Heart right ventricle (tissue), 16 donors: ENCODE measurements around the gene GRWD1. TPM values are rescaled to one million over a fixed set of nuclear protein-coding genes. Genes with fewer than 3 reads are reported as not detected.

Source experiments
- ATAC-seq, 8 donors: fragments of 200-7000 bp; cut with Tn5 transposase; one replicate each; pipeline ENCODE4 v1.9.1; 2020; ENCODE audit warnings: mild to moderate bottlenecking in 8 of 8, moderate library complexity in 8 of 8, moderate number of reproducible peaks in 1 of 8
- DNase-seq, 2 donors: peaks; one replicate each; pipeline ENCODE4 v3.0.0-alpha.2; 2020
- H3K27ac ChIP-seq, 10 donors: fragments of 200-600 bp; sonication (generic) in 2 of 10; one replicate each; pipeline versions ENCODE4 v1.5.0 to v1.8.0; 2020 to 2022; ENCODE audit warnings: mild to moderate bottlenecking in 3 of 10
- H3K27me3 ChIP-seq, 7 donors: fragments of 200-600 bp; one replicate each; pipeline ENCODE4 v1.8.0; 2021 to 2022; ENCODE audit warnings: mild to moderate bottlenecking in 2 of 7
- H3K36me3 ChIP-seq, 9 donors: fragments of 200-600 bp; sonication (generic) in 1 of 9; one replicate each; pipeline versions ENCODE4 v1.5.0 to v1.8.0; 2020 to 2022; ENCODE audit warnings: mild to moderate bottlenecking in 2 of 9
- H3K4me1 ChIP-seq, 9 donors: fragments of 200-600 bp; sonication (generic) in 1 of 9; one replicate each; pipeline versions ENCODE4 v1.5.0 to v1.8.0; 2020 to 2022; ENCODE audit warnings: mild to moderate bottlenecking in 4 of 9
- H3K4me3 ChIP-seq, 10 donors: fragments of 200-600 bp; sonication (generic) in 2 of 10; one replicate each; pipeline versions ENCODE4 v1.5.0 to v1.8.0; 2020 to 2022; ENCODE audit warnings: mild to moderate bottlenecking in 7 of 10, moderate library complexity in 2 of 10
- H3K9me3 ChIP-seq, 11 donors: fragments of 200-600 bp in 10 of 11; sonication (generic) in 2 of 11; one replicate each; pipeline versions ENCODE4 v1.5.0 to v1.8.0; 2013 to 2022; ENCODE audit warnings: mild to moderate bottlenecking in 2 of 11, control low read depth in 1 of 11, moderate library complexity in 1 of 11
- CTCF ChIP-seq, 9 donors: fragments of 200-600 bp; sonication (generic) in 2 of 9; IDR thresholded peaks; one replicate each; pipeline versions ENCODE4 v1.5.0 to v1.8.0; 2021 to 2022; ENCODE audit warnings: antibody characterized with exemption in 9 of 9, mild to moderate bottlenecking in 5 of 9, moderate library complexity in 1 of 9
- WGBS, 2 donors: extraction: QIAGEN DNeasy Blood & Tissue Kit; methylation state at CpG; one replicate each; pipeline ENCODE4 v1.1.7; 2013; ENCODE audit warnings: inconsistent platforms in 1 of 2; 5-methylcytosine and 5-hydroxymethylcytosine counted together
- intact Hi-C, 10 donors: fragments of 100-400 bp; cut with DNase I; formaldehyde crosslinking; loops; one replicate each; pipeline versions ENCODE4 v1.11.1 to v1.14.2; 2022
- polyA plus RNA-seq, 2 donors: library from polyadenylated mRNA; stranded (reverse); fragments of 200-250 nt; gene quantifications; one replicate each; pipeline ENCODE4 v1.2.3, GENCODE V29; 2013
- total RNA-seq, 10 donors: library from RNA; stranded (reverse); fragmentation: NEBNext Ultra II Directional in 3 of 10; extraction: Animal tissue kit (Norgen Biotek cat#: 25700) in 3 of 10; gene quantifications; one replicate each; pipeline versions ENCODE4 v1.2.1 to v1.2.4, GENCODE V29; 2021 to 2023
- donor health status: Arrhythmogenic right ventricular cardiomyopathy.
- donor health status: ischemic (EF 13 %, LVEDD 7.1; RV severe dilation, severe dysfunction).
- donor health status: healthy with polysubstance abuse.
- donor health status: DM: no; HTN: yes; CAD: no.
- donor health status: DM: no; HTN: no; CAD: no.
- donor health status: ischemic (EF 25% LVEDD 6.9; RV normal size, moderate dysfunction).
- donor health status: ischemic (EF 25% LVEDD 5.7; RV mildly dilated, moderate dysfunction).
- donor health status: healthy.
- donor health status: DM: yes; HTN: yes; CAD: no.
- donor health status: Ischemic cardiomyopathy.
- donor health status: ischemic (EF 35%, LVEDD 5.7; RV mildly dilated, moderate dysfunction).
- donor health status: nonischemic (EF 11% LVEDD 7.7; RV severe dilation, severe dysfunction).
- donor health status: DM: yes; HTN: yes; CAD: no.
- donor health status: PGD.
- donor health status: ischemic (EF 29% LVEDD 5.4; RV normal size, mild dysfunction).
- donor health status: nonischemic (EF 23%, LVEDD 6.1; RV moderate dilation, normal function).

Gene GRWD1
- total and polyA plus RNA-seq, 12 donors = 5.6 to 26.2 (median 17.0) TPM

- Histone ChIP-seq H3K4me1 (peaks cover 4 to 47% (median 24%) of the 10 kb centered on the region in 9 donors), H3K27me3 (peaks cover 0 to 36% (median 7%) of the 10 kb centered on the region in 7 donors), H3K36me3 (no peaks in the 10 kb centered on the region), H3K9me3 (no peaks in the 10 kb centered on the region), H3K27ac (no peak overlapping the region), H3K4me3 (no peak overlapping the region)
- WGBS, 2 donors = 21% methylated on average over 19 of the region's 19 CpGs
- TF ChIP-seq CTCF (IDR thresholded peaks at IDR 0.05) = peak; percentile 83 to 98 (median 95)
- DNase-seq = peak; percentile 71 to 83
- intact Hi-C loops = loop anchor here in 8 of 10 donors (1.0 to 10.0 kb wide), 8 partner anchors 93 to 225 kb away; no protein-coding TSS in a partner anchor
- ATAC-seq = peak in 4 of 8 donors; percentile 16 to 29 (median 22)
Observed at GRCh38 chr19:48489608-48490216, 43.9 kb downstream of the GRWD1 start.

GRCh38 chr19:48490981-48491792 lies 45.4 kb downstream of the GRWD1 start:
- no peaks in the 10 kb centered on the region for H3K36me3 ChIP-seq
- no peak overlapping the region for H3K27ac ChIP-seq
- H3K4me3 ChIP-seq = no peak overlapping the region
- peaks cover 4 to 48% (median 25%) of the 10 kb centered on the region in 9 donors for H3K4me1 ChIP-seq
- ATAC-seq (no peak), DNase-seq (no peak)
- WGBS, 2 donors = 6 to 9% methylated on average over 28 to 50 of the region's 50 CpGs
- no peaks in the 10 kb centered on the region for H3K9me3 ChIP-seq
- peaks cover 0 to 44% (median 7%) of the 10 kb centered on the region in 7 donors for H3K27me3 ChIP-seq
- intact Hi-C loops = loop anchor here in 5 of 10 donors (5.0 to 10.0 kb wide), 4 partner anchors 91 to 226 kb away; no protein-coding TSS in a partner anchor
- no peak for TF ChIP-seq CTCF (IDR thresholded peaks at IDR 0.05)

- H3K9me3 ChIP-seq = no peaks in the 10 kb centered on the region
- H3K4me3 ChIP-seq = no peak overlapping the region
- H3K4me1 ChIP-seq = peaks cover 4 to 48% (median 25%) of the 10 kb centered on the region in 9 donors
- no peaks in the 10 kb centered on the region for H3K36me3 ChIP-seq
- intact Hi-C loops = loop anchor here in 5 of 10 donors (5.0 to 10.0 kb wide), 4 partner anchors 91 to 227 kb away; no protein-coding TSS in a partner anchor
- no peak overlapping the region for H3K27ac ChIP-seq
- DNase-seq = no peak
- TF ChIP-seq CTCF (IDR thresholded peaks at IDR 0.05) = no peak
- WGBS, 2 donors = 26 to 32% methylated on average over 10 of the region's 10 CpGs
- ATAC-seq = no peak
- H3K27me3 ChIP-seq = peaks cover 0 to 49% (median 7%) of the 10 kb centered on the region in 7 donors
Observed at GRCh38 chr19:48491793-48492123, 46.0 kb downstream of the GRWD1 start.

- peak overlapping the region in 9 of 10 donors; percentile 25 to 83 (median 67) for H3K27ac ChIP-seq
- peak; percentile 95 for DNase-seq
- H3K4me1 ChIP-seq = peaks cover 2 to 52% (median 30%) of the 10 kb centered on the region in 9 donors
- TF ChIP-seq CTCF (IDR thresholded peaks at IDR 0.05) = no peak
- peak; percentile 86 to 94 (median 89) for ATAC-seq
- H3K9me3 ChIP-seq = no peaks in the 10 kb centered on the region
- H3K36me3 ChIP-seq = no peaks in the 10 kb centered on the region
- H3K4me3 ChIP-seq = peak overlapping the region in 9 of 10 donors; percentile 25 to 62 (median 57)
- intact Hi-C loops = loop anchor here in 6 of 10 donors (1.0 to 10.0 kb wide), 6 partner anchors 24 to 228 kb away; partner anchors contain the start of gene CYTH2 (in 1 of the 6)
- peaks cover 0 to 62% (median 18%) of the 10 kb centered on the region in 7 donors for H3K27me3 ChIP-seq
- WGBS, 2 donors = 2% methylated on average over 44 to 47 of the region's 47 CpGs
Observed at GRCh38 chr19:48492925-48493717, 47.3 kb downstream of the GRWD1 start.
